Activated naive CD4-positive, alpha-beta T cell treated with anti-CD3 and anti-CD28 coated beads, Interleukin-2, amount 50 U/mL, for 72 hours (primary cell): ENCODE measurements around the gene TRABD2B. TPM values are rescaled to one million over a fixed set of nuclear protein-coding genes. Genes with fewer than 3 reads are reported as not detected.

Experiments
- ATAC-seq, 2 donors: fragments of 150-1000 bp; cut with Tn5 transposase; 2 replicates each; pipeline ENCODE4 v1.10.0; 2021; ENCODE audit warnings: mild to moderate bottlenecking in 2 of 2, moderate library complexity in 2 of 2
- DNase-seq, 2 donors: peaks; one replicate each; pipeline ENCODE4 v3.0.0; 2021 to 2022; ENCODE audit warnings: low spot score in 2 of 2
- H3K27ac Mint-ChIP-seq, 2 donors: one replicate each; pipeline ENCODE4 v1.8.0; 2022; ENCODE audit warnings: mild to moderate bottlenecking in 2 of 2, mixed read lengths in 2 of 2
- H3K36me3 Mint-ChIP-seq, 2 donors: one replicate each; pipeline ENCODE4 v1.8.0; 2022; ENCODE audit warnings: mixed read lengths in 2 of 2
- H3K9me3 Mint-ChIP-seq, 2 donors: one replicate each; pipeline ENCODE4 v1.8.0; 2022; ENCODE audit warnings: mixed read lengths in 2 of 2
- total RNA-seq, 2 donors: library from RNA; stranded (reverse); gene quantifications; one replicate each; pipeline ENCODE4 v1.2.3, GENCODE V29; 2022

Gene TRABD2B
- total RNA-seq, 2 donors from 2014 or later, result not detected

DNA sequence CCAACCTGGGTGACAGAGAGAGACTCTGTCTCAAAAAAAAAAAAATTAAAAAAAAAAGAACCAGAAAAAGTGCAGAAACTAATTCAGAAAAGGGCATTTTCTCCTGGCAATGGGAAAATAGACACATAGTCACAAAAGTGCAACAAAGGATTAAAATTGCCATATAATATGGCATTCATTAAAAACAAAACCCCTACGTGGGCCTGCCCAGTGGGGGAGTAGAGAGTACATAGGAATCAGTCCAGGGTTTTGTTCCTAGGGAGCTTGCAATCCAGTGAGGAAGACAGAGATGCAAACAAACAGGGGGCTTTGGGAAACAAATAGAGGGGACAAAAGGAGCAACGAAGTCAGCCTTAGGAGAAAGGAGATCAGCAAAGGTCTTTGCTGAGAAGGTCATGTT, 4.5 kb upstream of the TRABD2B start:
- Mint-ChIP-seq H3K27ac (no peak overlapping the region), H3K9me3 (no peaks in the 10 kb centered on the region), H3K36me3 (peaks cover 0 to 6% of the 10 kb centered on the region in 2 donors)
- DNase-seq (no peak), ATAC-seq (no peak)

DNA sequence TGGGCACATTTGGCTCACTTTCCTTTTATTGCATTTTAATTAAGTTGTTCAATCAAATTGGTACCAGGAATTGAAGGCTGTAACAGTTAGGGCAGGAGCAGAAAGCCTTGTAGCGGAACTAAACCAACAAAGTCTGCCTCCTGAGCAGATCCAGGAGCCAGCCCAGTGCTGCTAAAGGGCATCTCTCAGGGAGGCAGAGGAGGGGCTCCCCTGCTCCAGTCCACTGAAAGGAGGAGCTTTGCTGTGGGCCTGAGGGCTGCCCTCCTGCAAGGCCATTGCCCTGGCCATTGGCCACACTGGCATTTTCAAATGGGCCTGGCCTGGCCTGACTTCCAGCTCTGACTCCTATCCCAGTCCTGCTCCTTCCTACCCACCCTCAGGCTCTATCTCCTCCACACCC, 3.7 kb upstream of the TRABD2B start:
- DNase-seq, result no peak
- no peak for ATAC-seq
- Mint-ChIP-seq H3K9me3 (no peaks in the 10 kb centered on the region), H3K36me3 (peaks cover 0 to 11% of the 10 kb centered on the region in 2 donors), H3K27ac (no peak overlapping the region)

DNA sequence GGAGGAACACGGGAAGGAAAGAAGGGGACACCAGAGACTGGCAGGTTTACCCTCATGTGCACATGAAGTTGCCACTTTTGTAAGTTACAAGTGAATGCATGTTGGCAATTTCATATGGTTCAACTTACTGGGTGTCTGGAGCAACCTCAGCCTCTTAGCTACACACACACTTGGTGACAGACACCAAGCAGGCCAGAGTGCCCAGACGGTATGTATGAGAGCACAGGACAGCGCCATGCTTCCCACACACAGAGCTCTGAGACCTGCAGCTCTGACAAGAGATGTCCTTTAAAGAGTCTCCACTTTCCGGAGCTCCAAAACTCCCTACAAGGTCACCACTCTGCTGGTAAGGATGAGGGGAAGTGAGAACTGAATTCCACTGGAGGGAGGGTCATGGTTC, 1.9 kb upstream of the TRABD2B start:
- no peak overlapping the region for H3K27ac Mint-ChIP-seq
- no peaks in the 10 kb centered on the region for H3K9me3 Mint-ChIP-seq
- ATAC-seq (no peak), DNase-seq (no peak)
- H3K36me3 Mint-ChIP-seq, result peaks cover 0 to 11% of the 10 kb centered on the region in 2 donors

DNA sequence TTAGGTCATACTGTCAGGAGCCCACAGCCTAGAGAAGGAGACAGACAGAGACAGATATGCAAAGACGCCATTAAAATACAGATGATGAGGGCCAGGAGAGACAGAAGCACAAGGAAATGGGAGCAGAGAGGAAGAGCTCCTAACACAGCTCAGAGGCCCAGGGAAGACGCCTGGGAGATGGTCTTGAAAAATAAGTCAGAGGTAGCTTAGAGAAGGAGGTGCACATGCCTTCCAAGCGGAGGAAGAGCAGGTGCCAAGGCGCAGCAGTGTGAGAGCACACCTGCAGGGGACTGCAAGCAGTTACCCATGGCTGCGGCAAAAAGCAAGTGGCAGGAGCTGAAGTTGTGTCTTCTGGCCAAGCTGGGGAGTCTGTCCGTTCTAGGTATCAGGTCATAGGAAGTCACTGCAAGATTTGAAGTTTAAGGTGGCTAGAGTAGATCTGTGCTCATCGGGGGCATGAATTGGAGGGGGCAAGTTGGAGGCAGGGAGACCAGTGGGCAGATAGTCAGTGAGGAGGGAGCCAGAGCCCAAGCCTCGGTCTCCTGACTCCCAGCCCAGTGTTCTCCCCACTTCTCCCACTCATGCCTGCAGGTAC, 1.3 kb upstream of the TRABD2B start:
- DNase-seq (no peak), ATAC-seq (no peak)
- no peaks in the 10 kb centered on the region for H3K9me3 Mint-ChIP-seq
- peaks cover 0 to 11% of the 10 kb centered on the region in 2 donors for H3K36me3 Mint-ChIP-seq
- no peak overlapping the region for H3K27ac Mint-ChIP-seq

DNA sequence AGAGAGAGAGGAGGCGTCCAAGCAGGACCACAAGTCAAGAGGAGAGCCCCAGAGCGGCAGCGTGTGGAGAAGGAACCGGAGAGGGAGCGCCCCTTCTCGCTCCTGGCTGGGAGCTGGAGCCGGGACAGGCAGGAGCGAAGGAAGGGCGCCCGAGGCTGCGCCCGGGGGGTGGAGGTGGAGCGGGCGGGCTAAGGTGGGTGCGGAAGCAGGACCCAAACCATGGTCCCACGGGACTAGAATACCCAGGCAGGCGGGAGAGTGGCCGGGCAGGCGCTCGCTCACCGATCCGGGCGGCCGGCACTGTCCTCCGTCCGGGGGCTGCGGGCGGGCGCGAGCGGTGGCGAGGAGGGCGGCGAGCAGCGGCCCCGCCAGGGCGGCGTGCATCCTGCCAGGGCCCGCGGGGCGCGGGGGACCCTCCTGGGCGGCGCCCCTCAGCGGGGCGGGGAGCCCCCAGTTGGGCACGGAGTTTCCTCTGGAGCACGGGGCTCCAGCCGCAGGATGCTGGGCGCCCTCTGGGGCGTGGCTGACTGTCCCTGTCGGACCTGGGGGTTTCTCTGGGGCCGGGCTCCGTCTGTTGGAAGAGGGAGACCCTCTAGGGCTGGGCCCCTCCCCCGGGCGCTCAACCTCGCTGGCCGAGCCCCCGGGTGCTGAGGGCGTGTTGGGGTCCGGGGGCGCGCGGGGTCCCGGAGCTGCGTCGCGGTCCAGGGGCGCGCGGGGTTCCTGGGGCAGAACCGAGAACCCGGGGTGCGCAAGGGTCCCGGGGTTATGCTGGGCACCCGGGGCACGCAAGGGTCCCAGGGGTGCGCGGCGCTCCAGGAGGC, 569 bp downstream of the TRABD2B start:
- Mint-ChIP-seq H3K36me3 (peaks cover 0 to 11% of the 10 kb centered on the region in 2 donors), H3K9me3 (no peaks in the 10 kb centered on the region), H3K27ac (no peak overlapping the region)
- DNase-seq (no peak), ATAC-seq (peak in 1 of 2 donors; percentile 14)

GRCh38 chr1:47996060-47996405, 1.2 kb downstream of the TRABD2B start:
- H3K27ac Mint-ChIP-seq, result no peak overlapping the region
- no peak for DNase-seq
- H3K36me3 Mint-ChIP-seq, result peaks cover 0 to 11% of the 10 kb centered on the region in 2 donors
- ATAC-seq, result no peak
- no peaks in the 10 kb centered on the region for H3K9me3 Mint-ChIP-seq

DNA sequence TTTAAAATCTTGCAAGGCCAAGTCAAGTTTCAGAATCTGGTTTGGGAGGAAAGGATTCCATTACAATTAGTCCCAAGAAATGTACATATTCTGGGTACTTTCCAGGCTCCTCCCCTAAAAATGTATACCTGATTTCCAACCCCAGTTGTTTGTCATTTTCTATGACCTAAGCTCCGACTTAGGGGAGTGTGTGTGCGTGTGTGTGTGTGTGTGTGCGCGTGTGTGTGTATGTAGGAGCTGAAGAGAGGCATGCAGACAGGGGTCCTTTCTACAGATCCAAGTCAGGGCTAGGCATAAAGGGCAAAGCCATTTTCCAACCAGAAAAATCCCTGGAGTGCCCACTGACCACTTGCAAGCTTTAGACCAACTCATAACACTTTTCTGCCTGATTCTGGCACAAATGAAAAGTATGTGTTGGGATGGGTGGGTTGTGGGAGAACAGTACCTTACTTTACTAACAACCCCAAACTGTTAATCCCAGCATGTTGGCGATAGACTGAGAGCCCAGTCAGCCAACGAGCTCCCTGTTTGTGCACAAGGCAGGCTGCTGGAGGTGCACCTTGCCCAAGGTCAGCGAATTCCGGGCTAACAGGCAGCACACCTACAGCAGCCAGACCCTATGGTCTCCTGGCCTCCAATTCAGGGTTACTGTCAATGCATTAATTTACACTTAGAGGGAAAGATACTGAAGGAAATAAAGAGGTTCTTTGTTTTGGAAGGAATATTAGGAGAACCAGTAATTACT, 1.7 kb downstream of the TRABD2B start:
- no peak for DNase-seq
- Mint-ChIP-seq H3K9me3 (no peaks in the 10 kb centered on the region), H3K27ac (no peak overlapping the region), H3K36me3 (peaks cover 0 to 11% of the 10 kb centered on the region in 2 donors)
- ATAC-seq, result no peak

DNA sequence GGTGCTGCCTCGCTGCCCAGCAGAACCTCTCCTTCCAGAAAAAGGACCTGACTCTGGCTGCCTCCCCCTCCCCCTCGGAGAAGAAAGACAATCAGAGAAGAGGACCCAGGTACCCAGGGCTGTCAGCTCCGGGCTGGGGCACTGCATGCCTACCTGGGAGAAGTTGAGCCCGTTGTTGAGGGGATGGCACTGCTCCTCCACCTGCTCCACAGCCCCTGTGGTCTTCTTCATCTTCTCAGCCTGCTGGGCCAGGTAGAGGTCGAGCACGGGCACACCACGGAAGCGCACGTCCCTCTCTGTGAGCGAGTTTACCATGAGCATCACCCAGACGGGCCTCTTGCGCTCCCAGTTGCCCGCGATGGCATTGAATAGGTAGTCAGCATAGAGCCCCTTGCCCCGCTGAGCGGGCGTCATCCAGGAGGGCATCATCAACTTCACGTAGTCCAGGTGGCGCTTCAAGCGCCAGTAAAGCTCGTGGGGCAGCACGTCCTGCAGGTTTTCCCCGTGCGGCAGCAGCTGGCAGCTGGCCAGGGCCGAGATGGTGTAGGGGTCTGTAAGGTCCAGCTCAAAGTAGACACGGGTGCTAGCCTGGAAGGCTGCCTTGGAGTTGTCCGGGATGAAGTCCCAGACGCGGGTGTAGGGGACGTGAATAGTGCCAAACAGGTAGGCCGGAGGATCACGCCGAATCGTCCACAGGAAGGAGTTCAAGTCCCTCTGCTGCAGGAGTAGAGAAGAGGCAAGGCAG, 3.1 kb downstream of the TRABD2B start:
- no peak for ATAC-seq
- no peaks in the 10 kb centered on the region for H3K9me3 Mint-ChIP-seq
- peaks cover 0 to 11% of the 10 kb centered on the region in 2 donors for H3K36me3 Mint-ChIP-seq
- H3K27ac Mint-ChIP-seq, result no peak overlapping the region
- no peak for DNase-seq

DNA sequence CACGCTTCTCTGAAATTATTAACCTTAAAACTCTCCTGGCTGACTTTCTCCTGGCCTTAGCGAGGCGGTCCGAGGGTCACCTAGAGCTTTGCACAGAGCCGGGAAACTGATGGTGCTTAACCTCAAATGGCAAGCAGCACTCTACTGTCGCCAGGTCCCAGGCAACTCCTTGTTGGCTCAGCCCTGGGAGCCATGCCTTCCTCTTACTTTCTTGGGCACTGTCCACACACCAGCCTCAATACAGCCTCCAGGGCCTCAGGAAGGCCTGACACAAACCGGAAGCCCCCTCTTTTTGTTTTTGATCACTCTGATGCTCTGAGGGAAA, 3.8 kb downstream of the TRABD2B start:
- no peaks in the 10 kb centered on the region for H3K9me3 Mint-ChIP-seq
- no peak for ATAC-seq
- H3K36me3 Mint-ChIP-seq, result peaks cover 0 to 11% of the 10 kb centered on the region in 2 donors
- no peak for DNase-seq
- no peak overlapping the region for H3K27ac Mint-ChIP-seq

- Mint-ChIP-seq H3K36me3 (peaks cover 0 to 8% of the 10 kb centered on the region in 2 donors), H3K9me3 (no peaks in the 10 kb centered on the region), H3K27ac (no peak overlapping the region)
- ATAC-seq (no peak), DNase-seq (no peak)
Observed at GRCh38 chr1:47992720-47993415, 4.3 kb downstream of the TRABD2B start.

GRCh38 chr1:47991673-47992072, 5.5 kb downstream of the TRABD2B start:
- ATAC-seq, result no peak
- no peak for DNase-seq
- no peak overlapping the region for H3K27ac Mint-ChIP-seq
- no peaks in the 10 kb centered on the region for H3K9me3 Mint-ChIP-seq
- peaks cover 0 to 5% of the 10 kb centered on the region in 2 donors for H3K36me3 Mint-ChIP-seq

DNA sequence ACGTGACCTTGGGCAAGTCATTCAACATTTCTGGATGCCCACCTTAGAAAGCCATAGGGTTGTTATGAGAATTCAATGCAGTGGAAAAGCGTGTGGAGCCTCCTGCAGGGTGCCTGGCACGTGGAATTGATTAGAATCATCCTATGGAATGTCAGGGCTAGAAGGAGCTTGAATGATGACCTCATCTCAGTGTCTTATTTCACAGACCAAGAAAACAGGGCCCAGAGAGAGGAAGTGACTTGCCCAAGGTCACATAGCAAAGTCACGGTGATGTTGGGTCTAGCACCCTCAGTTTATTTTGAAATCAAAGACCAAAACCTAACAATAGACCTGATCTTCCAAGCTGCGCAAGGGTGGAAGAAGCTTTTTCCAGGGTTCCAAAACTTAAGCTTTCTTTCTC, 6.0 kb downstream of the TRABD2B start:
- ATAC-seq (no peak), DNase-seq (no peak)
- H3K9me3 Mint-ChIP-seq, result no peaks in the 10 kb centered on the region
- no peak overlapping the region for H3K27ac Mint-ChIP-seq
- H3K36me3 Mint-ChIP-seq, result peaks cover 0 to 3% of the 10 kb centered on the region in 2 donors

GRCh38 chr1:47990286-47990685, 6.9 kb downstream of the TRABD2B start:
- no peak overlapping the region for H3K27ac Mint-ChIP-seq
- no peak for DNase-seq
- H3K9me3 Mint-ChIP-seq, result no peaks in the 10 kb centered on the region
- no peak for ATAC-seq
- no peaks in the 10 kb centered on the region for H3K36me3 Mint-ChIP-seq

GRCh38 chr1:47987601-47988000, 9.6 kb downstream of the TRABD2B start:
- Mint-ChIP-seq H3K27ac (no peak overlapping the region), H3K9me3 (no peaks in the 10 kb centered on the region), H3K36me3 (peaks cover 0 to 5% of the 10 kb centered on the region in 2 donors)
- ATAC-seq, result no peak
- no peak for DNase-seq

DNA sequence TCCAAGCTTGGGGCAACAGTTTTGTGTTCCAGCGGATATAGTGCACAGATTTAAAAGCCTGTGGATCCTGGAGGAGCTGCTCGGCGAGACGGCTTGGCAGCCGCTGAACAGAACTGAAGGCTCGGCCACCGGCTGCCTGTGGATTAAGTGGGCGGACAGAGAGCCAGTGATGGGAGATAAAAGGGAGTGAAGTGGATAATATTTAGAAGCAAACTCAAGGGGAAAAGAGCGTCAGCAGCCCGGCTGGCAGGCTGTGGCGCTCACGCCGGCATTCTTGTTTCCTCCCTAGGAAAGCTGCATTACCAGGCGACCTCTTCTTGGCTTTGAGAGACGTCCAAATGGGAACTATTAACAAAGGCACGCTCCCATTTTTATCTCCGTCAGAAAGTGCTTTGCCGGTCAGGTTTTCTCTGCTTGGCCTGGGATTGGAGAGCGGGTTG, 10.4 kb downstream of the TRABD2B start:
- H3K27ac Mint-ChIP-seq, result no peak overlapping the region
- no peak for ATAC-seq
- H3K9me3 Mint-ChIP-seq, result no peaks in the 10 kb centered on the region
- H3K36me3 Mint-ChIP-seq, result peaks cover 0 to 5% of the 10 kb centered on the region in 2 donors
- DNase-seq, result no peak

GRCh38 chr1:47985018-47985417, 12.2 kb downstream of the TRABD2B start:
- peaks cover 0 to 5% of the 10 kb centered on the region in 2 donors for H3K36me3 Mint-ChIP-seq
- no peak overlapping the region for H3K27ac Mint-ChIP-seq
- ATAC-seq (no peak), DNase-seq (no peak)
- H3K9me3 Mint-ChIP-seq, result no peaks in the 10 kb centered on the region
